Neutrophil (primary cell): ENCODE measurements around the gene RTBDN.

ENCODE experiments used
- H3K27ac ChIP-seq: fragments of 200-600 bp; sonication (generic); 2 replicates; pipeline ENCODE4 v1.5.1; 2016; ENCODE audit warnings: mild to moderate bottlenecking, moderate library complexity
- H3K27me3 ChIP-seq: fragments of 200-600 bp; sonication (generic); 2 replicates; pipeline ENCODE4 v1.6.0; 2016; ENCODE audit warnings: mild to moderate bottlenecking
- H3K36me3 ChIP-seq: fragments of 200-600 bp; sonication (generic); 2 replicates; pipeline ENCODE4 v1.5.1; 2017
- H3K4me1 ChIP-seq, 2 experiments: fragments of 200-600 bp in 1 of 2; sonication (generic) in 1 of 2; 1 replicate in 1 of 2; 2 replicates in 1 of 2; pipeline versions ENCODE4 v1.5.1 to v1.6.1; 2013 to 2016; ENCODE audit warnings: low read depth in 1 of 2, low read length in 1 of 2, mild to moderate bottlenecking in 1 of 2, moderate library complexity in 1 of 2; ENCODE audit not compliant: control insufficient read depth in 1 of 2, insufficient read depth in 1 of 2
- H3K4me3 ChIP-seq, 2 experiments: fragments of 200-600 bp in 1 of 2; sonication (generic) in 1 of 2; 1 replicate in 1 of 2; 2 replicates in 1 of 2; pipeline ENCODE4 v1.5.1; 2013 to 2016; ENCODE audit warnings: low read depth in 1 of 2, low read length in 1 of 2, mild to moderate bottlenecking in 1 of 2, moderate library complexity in 1 of 2
- H3K9me3 ChIP-seq: fragments of 200-600 bp; sonication (generic); 2 replicates; pipeline ENCODE4 v1.5.1; 2016
- TF ChIP-seq, protein P1 (sequence below): fragments of 200-600 bp; sonication (generic); IDR thresholded peaks from 2 replicates; pipeline ENCODE4 v1.5.1; 2016; ENCODE audit warnings: antibody characterized with exemption

Gene RTBDN

DNA sequence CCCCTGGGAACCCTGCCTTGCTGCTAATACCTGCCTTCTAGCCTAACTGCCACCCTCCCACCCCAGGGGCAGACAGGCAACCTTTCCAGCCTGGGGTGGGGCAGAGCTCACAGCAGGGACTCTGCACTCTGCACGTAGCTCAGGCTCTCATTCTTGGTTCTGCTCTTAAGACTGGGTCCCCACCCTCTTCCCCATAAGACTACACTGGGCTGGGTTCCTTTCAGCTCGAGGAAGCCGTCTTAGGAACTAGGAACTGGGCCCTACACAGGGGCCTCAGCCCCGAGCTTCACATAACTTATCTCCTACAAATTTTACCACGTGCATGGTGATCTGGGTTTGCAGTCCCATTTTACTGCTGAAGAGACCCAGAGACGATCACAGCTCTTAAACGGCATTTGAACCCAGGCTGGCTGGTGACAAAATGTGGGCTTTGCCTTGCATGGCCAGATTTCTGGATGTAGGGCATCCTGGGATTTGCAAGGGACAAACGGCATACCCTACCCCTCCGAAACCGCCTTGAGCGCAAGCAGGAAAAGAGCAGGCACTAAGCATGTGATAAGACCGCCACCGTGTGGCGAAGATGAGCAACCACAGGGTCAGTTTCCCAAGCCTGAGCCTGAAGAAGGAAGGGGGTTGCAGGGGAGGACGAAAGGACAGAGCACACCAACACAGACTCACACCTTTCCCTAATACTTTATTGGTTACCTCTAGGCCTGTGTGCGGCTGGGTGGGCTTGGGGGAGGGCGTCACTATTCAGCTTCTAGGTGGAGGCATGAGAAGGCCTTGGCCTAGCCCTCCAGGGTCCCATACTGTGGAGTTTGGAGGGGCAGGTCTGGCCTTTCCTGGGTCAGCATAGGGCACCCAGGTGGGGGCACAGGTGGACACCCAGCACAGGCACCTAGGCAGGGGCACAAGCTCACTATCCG lies 38.0 kb downstream of the RTBDN start:
- H3K36me3 ChIP-seq: peaks cover 8% of the 10 kb centered on the region
- H3K9me3 ChIP-seq: no peaks in the 10 kb centered on the region
- peak overlapping the region; percentile 65 for H3K27ac ChIP-seq
- peak overlapping the region; percentile 47 to 52 for H3K4me3 ChIP-seq
- peaks cover 20% of the 10 kb centered on the region for H3K27me3 ChIP-seq
- peaks cover 34% of the 10 kb centered on the region in 2 experiments for H3K4me1 ChIP-seq
- TF ChIP-seq, protein P1, sequence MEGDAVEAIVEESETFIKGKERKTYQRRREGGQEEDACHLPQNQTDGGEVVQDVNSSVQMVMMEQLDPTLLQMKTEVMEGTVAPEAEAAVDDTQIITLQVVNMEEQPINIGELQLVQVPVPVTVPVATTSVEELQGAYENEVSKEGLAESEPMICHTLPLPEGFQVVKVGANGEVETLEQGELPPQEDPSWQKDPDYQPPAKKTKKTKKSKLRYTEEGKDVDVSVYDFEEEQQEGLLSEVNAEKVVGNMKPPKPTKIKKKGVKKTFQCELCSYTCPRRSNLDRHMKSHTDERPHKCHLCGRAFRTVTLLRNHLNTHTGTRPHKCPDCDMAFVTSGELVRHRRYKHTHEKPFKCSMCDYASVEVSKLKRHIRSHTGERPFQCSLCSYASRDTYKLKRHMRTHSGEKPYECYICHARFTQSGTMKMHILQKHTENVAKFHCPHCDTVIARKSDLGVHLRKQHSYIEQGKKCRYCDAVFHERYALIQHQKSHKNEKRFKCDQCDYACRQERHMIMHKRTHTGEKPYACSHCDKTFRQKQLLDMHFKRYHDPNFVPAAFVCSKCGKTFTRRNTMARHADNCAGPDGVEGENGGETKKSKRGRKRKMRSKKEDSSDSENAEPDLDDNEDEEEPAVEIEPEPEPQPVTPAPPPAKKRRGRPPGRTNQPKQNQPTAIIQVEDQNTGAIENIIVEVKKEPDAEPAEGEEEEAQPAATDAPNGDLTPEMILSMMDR: peak; percentile 96

DNA sequence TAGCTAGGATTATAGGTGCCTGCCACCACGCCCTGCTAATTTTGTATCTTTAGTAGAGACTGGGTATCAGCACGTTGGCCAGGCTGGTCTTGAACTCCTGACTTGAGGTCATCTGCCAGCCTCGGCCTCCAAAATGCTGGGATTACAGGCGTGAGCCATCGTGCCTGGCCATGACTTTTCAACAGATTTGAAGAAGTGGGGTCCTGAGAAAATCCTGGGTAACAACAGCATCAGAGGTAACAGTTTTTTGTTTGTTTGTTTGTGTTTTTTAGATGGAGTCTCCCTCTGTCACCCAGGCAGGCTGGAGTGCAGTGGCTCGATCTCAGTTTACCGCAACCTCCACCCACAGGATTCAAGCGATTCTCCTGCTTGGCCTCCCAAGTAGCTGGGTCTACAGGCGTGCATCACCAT lies 39.4 kb downstream of the RTBDN start:
- peaks cover 8% of the 10 kb centered on the region for H3K36me3 ChIP-seq
- peaks cover 6% of the 10 kb centered on the region for H3K27me3 ChIP-seq
- H3K4me3 ChIP-seq: peak overlapping the region; percentile 87 to 99
- H3K9me3 ChIP-seq: no peaks in the 10 kb centered on the region
- H3K27ac ChIP-seq: peak overlapping the region; percentile 100
- H3K4me1 ChIP-seq: peaks cover 25 to 33% of the 10 kb centered on the region in 2 experiments
- TF ChIP-seq, protein P1: no peak

DNA sequence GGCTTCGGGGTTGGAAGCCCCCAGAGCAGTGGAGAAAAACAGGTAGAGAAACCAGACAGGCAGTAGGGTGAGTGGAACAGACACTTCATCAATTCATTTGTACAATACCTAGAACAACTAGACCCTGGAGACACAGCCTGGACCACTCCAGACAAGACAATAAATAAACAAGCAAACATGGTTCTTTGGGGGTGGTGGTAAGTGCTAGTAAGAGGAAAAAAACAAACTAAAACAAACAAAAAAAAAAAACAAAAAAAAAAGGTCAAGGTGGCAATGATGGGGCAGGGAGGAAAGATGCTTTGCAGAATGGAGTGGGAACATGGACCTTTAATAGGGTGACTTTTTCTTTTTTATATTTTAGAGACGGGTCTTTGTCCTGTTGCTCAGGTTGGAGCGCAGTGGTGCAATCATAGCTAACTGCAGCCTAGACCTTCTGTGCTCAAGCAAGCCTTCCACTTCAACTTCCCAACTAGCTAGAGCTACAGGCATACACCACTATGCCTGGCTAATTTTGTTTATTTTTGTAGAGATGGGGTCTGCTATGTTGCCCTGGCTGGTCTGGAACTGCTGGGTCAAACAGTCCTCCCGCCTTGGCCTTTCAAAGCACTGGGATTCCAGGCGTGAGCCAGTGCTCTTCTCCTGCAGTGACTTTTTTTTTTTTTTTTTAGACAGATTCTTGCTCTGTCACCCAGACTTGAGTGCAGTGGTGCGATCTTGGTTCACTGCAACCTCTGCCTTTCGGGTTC lies 40.0 kb downstream of the RTBDN start:
- H3K36me3 ChIP-seq: peaks cover 8% of the 10 kb centered on the region
- peak overlapping the region; percentile 87 to 99 for H3K4me3 ChIP-seq
- TF ChIP-seq, protein P1: no peak
- H3K27ac ChIP-seq: peak overlapping the region; percentile 100
- peaks cover 25 to 34% of the 10 kb centered on the region in 2 experiments for H3K4me1 ChIP-seq
- no peaks in the 10 kb centered on the region for H3K27me3 ChIP-seq
- no peaks in the 10 kb centered on the region for H3K9me3 ChIP-seq

DNA sequence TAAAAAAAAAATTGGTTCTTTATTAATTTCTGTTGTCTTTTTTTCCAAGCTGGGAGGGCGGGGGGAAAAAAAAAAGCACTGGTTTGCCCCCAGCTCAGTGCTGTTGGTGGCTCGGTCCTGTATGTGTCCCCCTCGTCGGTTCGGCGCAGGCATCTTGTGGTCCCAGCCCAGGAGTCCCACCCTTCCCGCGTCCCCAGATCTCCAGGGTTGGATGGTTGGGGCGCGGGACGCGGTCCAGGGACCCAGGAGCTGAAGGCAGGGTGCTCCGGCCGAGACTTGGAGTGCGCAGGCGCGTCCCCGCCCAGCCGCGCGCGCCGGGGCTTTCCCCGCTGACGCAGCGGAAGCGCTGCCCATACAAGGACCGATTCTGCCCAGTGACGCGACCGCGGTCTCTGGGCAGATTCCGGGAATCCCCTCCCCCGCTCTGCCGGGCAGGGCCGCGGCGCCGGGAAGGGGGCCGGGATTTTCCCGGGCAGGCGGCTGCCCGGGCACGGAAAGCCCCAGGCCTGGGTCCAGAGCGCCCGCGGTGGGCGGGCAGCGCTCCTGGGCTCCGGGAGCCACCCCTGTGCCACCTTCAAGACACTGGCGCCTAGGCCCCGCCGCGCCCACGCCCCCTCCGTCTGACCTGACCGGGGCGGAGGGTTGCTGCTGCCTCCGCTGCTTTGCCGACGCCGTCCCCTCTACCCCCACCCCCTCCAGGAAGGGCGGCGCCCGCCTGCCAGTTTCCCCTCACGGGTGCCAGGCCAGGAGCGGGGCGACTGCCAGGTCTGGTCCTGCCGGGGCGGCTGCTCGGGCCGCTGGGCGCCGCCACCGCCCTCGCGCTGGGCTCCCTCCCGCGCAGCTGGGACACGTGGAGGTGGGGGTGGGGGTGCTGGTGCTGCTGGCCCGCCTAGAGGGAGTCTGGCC lies 40.8 kb downstream of the RTBDN start:
- Histone ChIP-seq H3K4me3 (peak overlapping the region; percentile 87 to 99), H3K27me3 (no peaks in the 10 kb centered on the region), H3K9me3 (no peaks in the 10 kb centered on the region), H3K4me1 (peaks cover 28 to 42% of the 10 kb centered on the region in 2 experiments), H3K36me3 (peaks cover 8% of the 10 kb centered on the region), H3K27ac (peak overlapping the region; percentile 100)
- TF ChIP-seq, protein P1: peak; percentile 42

DNA sequence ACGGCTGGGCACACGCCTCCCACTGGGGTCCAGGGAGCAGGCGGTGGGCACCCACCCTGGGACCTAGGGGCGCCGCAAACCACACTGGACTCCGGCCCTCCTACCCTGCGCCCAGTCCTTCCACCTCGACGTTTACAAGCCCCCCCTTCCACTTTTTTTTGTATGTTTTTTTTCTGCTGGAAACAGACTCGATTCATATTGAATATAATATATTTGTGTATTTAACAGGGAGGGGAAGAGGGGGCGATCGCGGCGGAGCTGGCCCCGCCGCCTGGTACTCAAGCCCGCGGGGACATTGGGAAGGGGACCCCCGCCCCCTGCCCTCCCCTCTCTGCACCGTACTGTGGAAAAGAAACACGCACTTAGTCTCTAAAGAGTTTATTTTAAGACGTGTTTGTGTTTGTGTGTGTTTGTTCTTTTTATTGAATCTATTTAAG lies 41.5 kb downstream of the RTBDN start:
- peaks cover 8% of the 10 kb centered on the region for H3K36me3 ChIP-seq
- H3K9me3 ChIP-seq: no peaks in the 10 kb centered on the region
- peak overlapping the region; percentile 100 for H3K27ac ChIP-seq
- TF ChIP-seq, protein P1: no peak
- H3K27me3 ChIP-seq: no peaks in the 10 kb centered on the region
- H3K4me3 ChIP-seq: peak overlapping the region; percentile 87 to 99
- H3K4me1 ChIP-seq: peaks cover 34 to 48% of the 10 kb centered on the region in 2 experiments
